ENCODE results near the gene UVRAG.
"Not testable (repeated sequence)": the region's sequence is repeated elsewhere in the genome, so short reads cannot be mapped to it uniquely, and the experiment has no call there.

UVRAG gene

GRCh38 chr11:75910426-75911145, 95.6 kb downstream of the UVRAG start:
- DNase-seq (ENCODE audit: low read depth in 1 of 2, low spot score in 1 of 2), result no peak

GRCh38 chr11:75911459-75911858, 96.4 kb downstream of the UVRAG start:
- DNase-seq (ENCODE audit: low read depth in 1 of 2, low spot score in 1 of 2), result no peak

- no peak for DNase-seq (ENCODE audit: low read depth in 1 of 2, low spot score in 1 of 2)
These were observed 99.0 kb downstream of the UVRAG start for GRCh38 chr11:75913984-75914383.

- no peak for DNase-seq (ENCODE audit: low read depth in 1 of 2, low spot score in 1 of 2)
These were observed 101.9 kb downstream of the UVRAG start for GRCh38 chr11:75916882-75917281.

- no peak for DNase-seq (ENCODE audit: low read depth in 1 of 2, low spot score in 1 of 2)
These were observed 103.3 kb downstream of the UVRAG start for GRCh38 chr11:75918331-75918730.

- DNase-seq (ENCODE audit: low read depth in 1 of 2, low spot score in 1 of 2), result no peak
These were observed 104.5 kb downstream of the UVRAG start for GRCh38 chr11:75919525-75919924.

- DNase-seq (ENCODE audit: low read depth in 1 of 2, low spot score in 1 of 2), result no peak
These were observed 105.8 kb downstream of the UVRAG start for GRCh38 chr11:75920848-75921247.

- DNase-seq (ENCODE audit: low read depth in 1 of 2, low spot score in 1 of 2), result no peak
These were observed 106.8 kb downstream of the UVRAG start for GRCh38 chr11:75921808-75922207.

- DNase-seq (ENCODE audit: low read depth in 1 of 2, low spot score in 1 of 2), result no peak
These were observed 110.2 kb downstream of the UVRAG start for GRCh38 chr11:75924966-75925784.

GRCh38 chr11:75925785-75926164, 110.8 kb downstream of the UVRAG start:
- no peak for DNase-seq (ENCODE audit: low read depth in 1 of 2, low spot score in 1 of 2)

- no peak for DNase-seq (ENCODE audit: low read depth in 1 of 2, low spot score in 1 of 2)
These were observed 114.7 kb downstream of the UVRAG start for GRCh38 chr11:75929706-75930105.

- no peak for DNase-seq (ENCODE audit: low read depth in 1 of 2, low spot score in 1 of 2)
These were observed 115.5 kb downstream of the UVRAG start for GRCh38 chr11:75930534-75930933.

GRCh38 chr11:75931124-75931523, 116.1 kb downstream of the UVRAG start:
- DNase-seq (ENCODE audit: low read depth in 1 of 2, low spot score in 1 of 2), result no peak

GRCh38 chr11:75933736-75934135, 118.7 kb downstream of the UVRAG start:
- not testable (repeated sequence) for DNase-seq (ENCODE audit: low read depth in 1 of 2, low spot score in 1 of 2)

GRCh38 chr11:75934851-75935250, 119.8 kb downstream of the UVRAG start:
- no peak for DNase-seq (ENCODE audit: low read depth in 1 of 2, low spot score in 1 of 2)

- no peak for DNase-seq (ENCODE audit: low read depth in 1 of 2, low spot score in 1 of 2)
These were observed 123.5 kb downstream of the UVRAG start for GRCh38 chr11:75938543-75938942.

GRCh38 chr11:75939516-75939915, 124.5 kb downstream of the UVRAG start:
- DNase-seq (ENCODE audit: low read depth in 1 of 2, low spot score in 1 of 2), result no peak

GRCh38 chr11:75939992-75940391, 125.0 kb downstream of the UVRAG start:
- DNase-seq (ENCODE audit: low read depth in 1 of 2, low spot score in 1 of 2), result no peak

- DNase-seq (ENCODE audit: low read depth in 1 of 2, low spot score in 1 of 2), result no peak
These were observed 125.9 kb downstream of the UVRAG start for GRCh38 chr11:75940911-75941310.

GRCh38 chr11:75944515-75944914, 129.5 kb downstream of the UVRAG start:
- DNase-seq (ENCODE audit: low read depth in 1 of 2, low spot score in 1 of 2), result no peak

GRCh38 chr11:75945446-75945845, 130.4 kb downstream of the UVRAG start:
- DNase-seq (ENCODE audit: low read depth in 1 of 2, low spot score in 1 of 2), result no peak

GRCh38 chr11:75945947-75946346, 130.9 kb downstream of the UVRAG start:
- no peak for DNase-seq (ENCODE audit: low read depth in 1 of 2, low spot score in 1 of 2)
